ENCODE data around the gene MAP3K15. TPM values are rescaled to one million over a fixed set of nuclear protein-coding genes. Genes with fewer than 3 reads are reported as not detected.

Gene MAP3K15, protein sequence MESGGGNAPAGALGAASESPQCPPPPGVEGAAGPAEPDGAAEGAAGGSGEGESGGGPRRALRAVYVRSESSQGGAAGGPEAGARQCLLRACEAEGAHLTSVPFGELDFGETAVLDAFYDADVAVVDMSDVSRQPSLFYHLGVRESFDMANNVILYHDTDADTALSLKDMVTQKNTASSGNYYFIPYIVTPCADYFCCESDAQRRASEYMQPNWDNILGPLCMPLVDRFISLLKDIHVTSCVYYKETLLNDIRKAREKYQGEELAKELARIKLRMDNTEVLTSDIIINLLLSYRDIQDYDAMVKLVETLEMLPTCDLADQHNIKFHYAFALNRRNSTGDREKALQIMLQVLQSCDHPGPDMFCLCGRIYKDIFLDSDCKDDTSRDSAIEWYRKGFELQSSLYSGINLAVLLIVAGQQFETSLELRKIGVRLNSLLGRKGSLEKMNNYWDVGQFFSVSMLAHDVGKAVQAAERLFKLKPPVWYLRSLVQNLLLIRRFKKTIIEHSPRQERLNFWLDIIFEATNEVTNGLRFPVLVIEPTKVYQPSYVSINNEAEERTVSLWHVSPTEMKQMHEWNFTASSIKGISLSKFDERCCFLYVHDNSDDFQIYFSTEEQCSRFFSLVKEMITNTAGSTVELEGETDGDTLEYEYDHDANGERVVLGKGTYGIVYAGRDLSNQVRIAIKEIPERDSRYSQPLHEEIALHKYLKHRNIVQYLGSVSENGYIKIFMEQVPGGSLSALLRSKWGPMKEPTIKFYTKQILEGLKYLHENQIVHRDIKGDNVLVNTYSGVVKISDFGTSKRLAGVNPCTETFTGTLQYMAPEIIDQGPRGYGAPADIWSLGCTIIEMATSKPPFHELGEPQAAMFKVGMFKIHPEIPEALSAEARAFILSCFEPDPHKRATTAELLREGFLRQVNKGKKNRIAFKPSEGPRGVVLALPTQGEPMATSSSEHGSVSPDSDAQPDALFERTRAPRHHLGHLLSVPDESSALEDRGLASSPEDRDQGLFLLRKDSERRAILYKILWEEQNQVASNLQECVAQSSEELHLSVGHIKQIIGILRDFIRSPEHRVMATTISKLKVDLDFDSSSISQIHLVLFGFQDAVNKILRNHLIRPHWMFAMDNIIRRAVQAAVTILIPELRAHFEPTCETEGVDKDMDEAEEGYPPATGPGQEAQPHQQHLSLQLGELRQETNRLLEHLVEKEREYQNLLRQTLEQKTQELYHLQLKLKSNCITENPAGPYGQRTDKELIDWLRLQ (N-terminal part only)
- not detected for total RNA-seq
- not detected for polyA plus RNA-seq

GRCh38 chrX:19514791-19515614, at the start of gene MAP3K15:
Gene MAP3K15, minus strand, starts transcription at chrX:19515508. Its CDS starts 247 bp downstream, at chrX:19515261.
- Mint-ChIP-seq H3K4me3 (peak within 1 kb of the TSS in 2 of 4 donors; percentile 39 to 47), H3K27me3 (peaks cover 32% of the 10 kb centered on the region), H3K36me3 (no peaks in the 10 kb centered on the region), H3K9me3 (peaks cover 0 to 7% (median 2%) of the 10 kb centered on the region in 7 donors), H3K27ac (no peak within 1 kb of the TSS), H3K4me1 (peaks cover 0 to 7% (median 1%) of the 10 kb centered on the region in 4 donors)
- peak in 2 of 3 donors; percentile 0 to 6 for DNase-seq
- Histone ChIP-seq H3K4me1 (ENCODE audit: control insufficient read depth, insufficient read depth, low read length, poor library complexity, severe bottlenecking) (no peaks in the 10 kb centered on the region), H3K27ac (ENCODE audit: insufficient read depth, low read length, poor library complexity, severe bottlenecking) (no peak within 1 kb of the TSS), H3K4me3 (ENCODE audit: low read depth, low read length) (no peak within 1 kb of the TSS), H3K36me3 (ENCODE audit: control insufficient read depth, insufficient read depth, low read length) (no peaks in the 10 kb centered on the region), H3K9me3 (ENCODE audit: control insufficient read depth in 2 of 2, low read length in 2 of 2) (no peaks in the 10 kb centered on the region), H3K27me3 (ENCODE audit: control insufficient read depth, insufficient read depth, low read length) (no peaks in the 10 kb centered on the region)
- ATAC-seq (ENCODE audit: low read depth in 2 of 2), result no peak

- Mint-ChIP-seq H3K27ac (no peak overlapping the region), H3K4me1 (peaks cover 5 to 46% (median 13%) of the 10 kb centered on the region in 4 donors), H3K36me3 (peaks cover 22% of the 10 kb centered on the region), H3K9me3 (peaks cover 0 to 1% (median 0%) of the 10 kb centered on the region in 7 donors), H3K4me3 (no peak overlapping the region), H3K27me3 (no peaks in the 10 kb centered on the region)
- no peaks in the 10 kb centered on the region for H3K27me3 ChIP-seq (ENCODE audit: control insufficient read depth, insufficient read depth, low read length)
- H3K4me1 ChIP-seq (ENCODE audit: control insufficient read depth, insufficient read depth, low read length, poor library complexity, severe bottlenecking), result peaks cover 12% of the 10 kb centered on the region
- no peak overlapping the region for H3K27ac ChIP-seq (ENCODE audit: insufficient read depth, low read length, poor library complexity, severe bottlenecking)
- ATAC-seq (ENCODE audit: low read depth in 2 of 2) (no peak), DNase-seq (no peak)
- peaks cover 31% of the 10 kb centered on the region for H3K36me3 ChIP-seq (ENCODE audit: control insufficient read depth, insufficient read depth, low read length)
- no peak overlapping the region for H3K4me3 ChIP-seq (ENCODE audit: low read depth, low read length)
- H3K9me3 ChIP-seq (ENCODE audit: control insufficient read depth in 2 of 2, low read length in 2 of 2), result no peaks in the 10 kb centered on the region
Observed at GRCh38 chrX:19564606-19565005, 49.3 kb upstream of the MAP3K15 start.

DNA sequence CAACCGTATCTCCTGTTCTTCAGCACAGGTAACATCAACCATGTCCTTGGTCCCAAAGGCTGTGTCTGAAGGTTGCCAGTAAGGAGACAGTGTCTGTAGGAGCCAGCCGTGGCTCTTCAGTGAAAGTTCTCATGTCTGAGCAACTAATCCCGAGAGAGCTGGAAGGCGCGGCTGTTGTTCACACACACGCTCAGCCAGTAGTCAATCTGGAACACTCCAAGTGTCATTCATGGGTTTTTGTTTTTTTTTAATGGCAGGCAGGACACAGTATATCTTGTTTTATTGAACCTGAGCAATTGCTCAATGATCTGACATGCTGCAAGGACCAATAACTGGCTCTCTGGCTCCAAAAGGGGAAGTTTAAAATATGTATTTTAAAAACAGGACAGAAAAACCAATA, 48.4 kb upstream of the MAP3K15 start:
- DNase-seq (no peak), ATAC-seq (ENCODE audit: low read depth in 2 of 2) (no peak)
- Histone ChIP-seq H3K27me3 (ENCODE audit: control insufficient read depth, insufficient read depth, low read length) (no peaks in the 10 kb centered on the region), H3K36me3 (ENCODE audit: control insufficient read depth, insufficient read depth, low read length) (peaks cover 23% of the 10 kb centered on the region), H3K4me1 (ENCODE audit: control insufficient read depth, insufficient read depth, low read length, poor library complexity, severe bottlenecking) (peaks cover 12% of the 10 kb centered on the region), H3K9me3 (ENCODE audit: control insufficient read depth in 2 of 2, low read length in 2 of 2) (no peaks in the 10 kb centered on the region), H3K4me3 (ENCODE audit: low read depth, low read length) (peak overlapping the region; percentile 13), H3K27ac (ENCODE audit: insufficient read depth, low read length, poor library complexity, severe bottlenecking) (no peak overlapping the region)
- H3K4me1 Mint-ChIP-seq, result peaks cover 5 to 42% (median 12%) of the 10 kb centered on the region in 4 donors
- peaks cover 0 to 1% (median 0%) of the 10 kb centered on the region in 7 donors for H3K9me3 Mint-ChIP-seq
- no peaks in the 10 kb centered on the region for H3K27me3 Mint-ChIP-seq
- peaks cover 22% of the 10 kb centered on the region for H3K36me3 Mint-ChIP-seq
- peak overlapping the region in 1 of 4 donors; percentile 42 for H3K4me3 Mint-ChIP-seq
- H3K27ac Mint-ChIP-seq, result peak overlapping the region; percentile 12 to 88 (median 36)

DNA sequence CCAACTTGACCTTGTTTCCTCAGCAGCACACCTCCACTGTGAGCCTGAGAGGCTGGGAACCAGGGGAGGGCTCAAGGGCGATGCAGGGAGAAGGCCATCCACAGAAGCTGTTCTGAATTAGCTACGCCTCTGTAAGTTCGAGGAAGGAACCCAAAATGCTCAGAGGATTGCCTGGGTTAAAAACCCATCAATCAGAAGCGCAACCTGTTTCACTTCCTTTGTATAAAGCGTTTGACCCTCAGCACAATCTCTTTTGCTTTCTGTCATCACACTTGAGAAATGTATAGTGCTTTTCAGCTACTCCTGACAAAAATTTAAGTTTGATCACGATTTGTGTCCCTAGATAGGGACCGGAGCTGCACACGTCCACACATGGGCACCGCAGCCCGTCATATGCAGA, 48.0 kb upstream of the MAP3K15 start:
- H3K4me1 ChIP-seq (ENCODE audit: control insufficient read depth, insufficient read depth, low read length, poor library complexity, severe bottlenecking), result peaks cover 12% of the 10 kb centered on the region
- Mint-ChIP-seq H3K4me1 (peaks cover 5 to 38% (median 11%) of the 10 kb centered on the region in 4 donors), H3K36me3 (peaks cover 22% of the 10 kb centered on the region), H3K9me3 (peaks cover 0 to 1% (median 0%) of the 10 kb centered on the region in 7 donors), H3K27ac (peak overlapping the region; percentile 12 to 74 (median 36)), H3K27me3 (no peaks in the 10 kb centered on the region), H3K4me3 (peak overlapping the region in 1 of 4 donors; percentile 42)
- no peaks in the 10 kb centered on the region for H3K27me3 ChIP-seq (ENCODE audit: control insufficient read depth, insufficient read depth, low read length)
- H3K27ac ChIP-seq (ENCODE audit: insufficient read depth, low read length, poor library complexity, severe bottlenecking), result no peak overlapping the region
- H3K9me3 ChIP-seq (ENCODE audit: control insufficient read depth in 2 of 2, low read length in 2 of 2), result no peaks in the 10 kb centered on the region
- ATAC-seq (ENCODE audit: low read depth in 2 of 2), result no peak
- H3K4me3 ChIP-seq (ENCODE audit: low read depth, low read length), result peak overlapping the region; percentile 13
- H3K36me3 ChIP-seq (ENCODE audit: control insufficient read depth, insufficient read depth, low read length), result peaks cover 21% of the 10 kb centered on the region
- peak in 1 of 3 donors; percentile 24 for DNase-seq

- H3K4me1 Mint-ChIP-seq, result peaks cover 0 to 36% (median 3%) of the 10 kb centered on the region in 4 donors
- H3K27me3 ChIP-seq (ENCODE audit: control insufficient read depth, insufficient read depth, low read length), result no peaks in the 10 kb centered on the region
- no peaks in the 10 kb centered on the region for H3K9me3 ChIP-seq (ENCODE audit: control insufficient read depth in 2 of 2, low read length in 2 of 2)
- H3K4me1 ChIP-seq (ENCODE audit: control insufficient read depth, insufficient read depth, low read length, poor library complexity, severe bottlenecking), result peaks cover 4% of the 10 kb centered on the region
- no peak for DNase-seq
- H3K36me3 Mint-ChIP-seq, result peaks cover 8% of the 10 kb centered on the region
- H3K27ac Mint-ChIP-seq, result no peak overlapping the region
- H3K4me3 Mint-ChIP-seq, result no peak overlapping the region
- peaks cover 28% of the 10 kb centered on the region for H3K36me3 ChIP-seq (ENCODE audit: control insufficient read depth, insufficient read depth, low read length)
- no peak overlapping the region for H3K4me3 ChIP-seq (ENCODE audit: low read depth, low read length)
- H3K27me3 Mint-ChIP-seq, result no peaks in the 10 kb centered on the region
- ATAC-seq (ENCODE audit: low read depth in 2 of 2), result no peak
- H3K9me3 Mint-ChIP-seq, result peaks cover 0 to 1% (median 0%) of the 10 kb centered on the region in 7 donors
- no peak overlapping the region for H3K27ac ChIP-seq (ENCODE audit: insufficient read depth, low read length, poor library complexity, severe bottlenecking)
Observed at GRCh38 chrX:19560611-19561010, 45.3 kb upstream of the MAP3K15 start.

- H3K9me3 ChIP-seq (ENCODE audit: control insufficient read depth in 2 of 2, low read length in 2 of 2), result no peaks in the 10 kb centered on the region
- peak overlapping the region; percentile 14 for H3K27ac ChIP-seq (ENCODE audit: insufficient read depth, low read length, poor library complexity, severe bottlenecking)
- DNase-seq, result no peak
- H3K27me3 ChIP-seq (ENCODE audit: control insufficient read depth, insufficient read depth, low read length), result no peaks in the 10 kb centered on the region
- H3K4me1 Mint-ChIP-seq, result peaks cover 0 to 20% (median 3%) of the 10 kb centered on the region in 4 donors
- H3K36me3 Mint-ChIP-seq, result no peaks in the 10 kb centered on the region
- H3K4me3 ChIP-seq (ENCODE audit: low read depth, low read length), result no peak overlapping the region
- H3K27me3 Mint-ChIP-seq, result no peaks in the 10 kb centered on the region
- no peaks in the 10 kb centered on the region for H3K4me1 ChIP-seq (ENCODE audit: control insufficient read depth, insufficient read depth, low read length, poor library complexity, severe bottlenecking)
- peaks cover 0 to 1% (median 0%) of the 10 kb centered on the region in 7 donors for H3K9me3 Mint-ChIP-seq
- no peak overlapping the region for H3K4me3 Mint-ChIP-seq
- H3K36me3 ChIP-seq (ENCODE audit: control insufficient read depth, insufficient read depth, low read length), result peaks cover 24% of the 10 kb centered on the region
- peak overlapping the region in 2 of 3 donors; percentile 24 to 56 for H3K27ac Mint-ChIP-seq
- no peak for ATAC-seq (ENCODE audit: low read depth in 2 of 2)
Observed at GRCh38 chrX:19557822-19558221, 42.5 kb upstream of the MAP3K15 start.
